Measurements from ENCODE around the gene CTNNA2.

- TF ChIP-seq TAF1 (IDR thresholded peaks at IDR 0.05; ENCODE audit: low read depth) (no peak), YY1 (IDR thresholded peaks at IDR 0.05; ENCODE audit: low read depth) (no peak), EP300 (IDR thresholded peaks at IDR 0.05; ENCODE audit: borderline replicate concordance) (no peak), FOXM1 (IDR thresholded peaks at IDR 0.05; ENCODE audit: borderline replicate concordance, low read depth) (no peak), TEAD4 (IDR thresholded peaks at IDR 0.05) (no peak), CEBPB (IDR thresholded peaks at IDR 0.05) (no peak), MAX (IDR thresholded peaks at IDR 0.05) (no peak), USF1 (IDR thresholded peaks at IDR 0.05) (no peak)
Measured at GRCh38 chr2:80300954-80301353, 788.1 kb downstream of the CTNNA2 start.
